Sigmoid colon (tissue), 7 donors: ENCODE measurements around the gene LRP1B. TPM values are rescaled to one million over a fixed set of nuclear protein-coding genes. Genes with fewer than 3 reads are reported as not detected.

Experiments
- DNase-seq: peaks from one replicate; pipeline ENCODE4 v3.0.0-alpha.2; 2019
- H3K27ac ChIP-seq, 4 donors: fragments of 200-600 bp; sonication (generic); one replicate each; pipeline ENCODE4 v1.5.1; 2016 to 2019; ENCODE audit warnings: mild to moderate bottlenecking in 1 of 4
- H3K27me3 ChIP-seq, 3 donors: fragments of 200-600 bp; sonication (generic); one replicate each; pipeline ENCODE4 v1.5.1; 2019; ENCODE audit warnings: mild to moderate bottlenecking in 1 of 3
- H3K36me3 ChIP-seq, 4 donors: fragments of 200-600 bp; sonication (generic); one replicate each; pipeline ENCODE4 v1.5.1; 2016 to 2019
- H3K4me1 ChIP-seq, 4 donors: fragments of 200-600 bp; sonication (generic); one replicate each; pipeline ENCODE4 v1.5.1; 2017 to 2019
- H3K4me3 ChIP-seq, 4 donors: fragments of 200-600 bp; sonication (generic); one replicate each; pipeline ENCODE4 v1.5.1; 2017 to 2019; ENCODE audit warnings: mild to moderate bottlenecking in 2 of 4, moderate library complexity in 1 of 4
- H3K9me3 ChIP-seq, 4 donors: fragments of 200-600 bp in 3 of 4; sonication (generic) in 3 of 4; one replicate each; pipeline versions ENCODE4 v1.5.1 to v1.6.1; 2013 to 2019
- EP300 ChIP-seq, 4 donors: sonication (generic); formaldehyde crosslinking; IDR thresholded peaks; one replicate each; pipeline ENCODE4 v1.6.1; 2017; ENCODE audit warnings: antibody characterized with exemption in 4 of 4
- POLR2A ChIP-seq, 2 donors: fragments of 450-650 bp; IDR thresholded peaks; one replicate each; pipeline ENCODE4 v1.6.1; 2016; ENCODE audit warnings: antibody characterized with exemption in 2 of 2, mild to moderate bottlenecking in 2 of 2, moderate library complexity in 2 of 2
- POLR2AphosphoS5 ChIP-seq, 4 donors: sonication (generic); formaldehyde crosslinking; IDR thresholded peaks; one replicate each; pipeline ENCODE4 v1.6.1; 2017; ENCODE audit warnings: antibody characterized with exemption in 4 of 4
- WGBS, 2 donors: extraction: QIAGEN DNeasy Blood & Tissue Kit; methylation state at CpG; one replicate each; pipeline ENCODE4 v1.1.7; 2013; 5-methylcytosine and 5-hydroxymethylcytosine counted together
- intact Hi-C: fragments of 100-400 bp; cut with DNase I; formaldehyde crosslinking; loops from one replicate; pipeline ENCODE4 v1.15.1; 2023
- polyA plus RNA-seq, 3 donors: library from polyadenylated mRNA; stranded (reverse); fragments of 200-250 nt; gene quantifications; one replicate each; pipeline ENCODE4 v1.2.3, GENCODE V29; 2013
- total RNA-seq, 4 donors: library from RNA; depleted of rRNA; stranded (reverse); fragments of >200 nt; gene quantifications; one replicate each; pipeline ENCODE4 v1.1.0, GENCODE V29; 2016
- TF ChIP-seq, protein P1 (sequence below), 4 experiments: fragments of 450-650 bp in 3 of 4; fragments of 200-600 bp in 1 of 4; IDR thresholded peaks; one replicate each; pipeline ENCODE4 v1.5.1; 2016 to 2019; ENCODE audit warnings: antibody characterized with exemption in 4 of 4, mild to moderate bottlenecking in 3 of 4, moderate library complexity in 2 of 4
- donor health status: healthy with polysubstance abuse.
- donor health status: Bipolar disorder and iron deficiency.
- donor health status: healthy.

The LRP1B gene
- total and polyA plus RNA-seq, 7 donors = 0.06 to 5.1 (median 2.0) TPM; not detected in 1

DNA sequence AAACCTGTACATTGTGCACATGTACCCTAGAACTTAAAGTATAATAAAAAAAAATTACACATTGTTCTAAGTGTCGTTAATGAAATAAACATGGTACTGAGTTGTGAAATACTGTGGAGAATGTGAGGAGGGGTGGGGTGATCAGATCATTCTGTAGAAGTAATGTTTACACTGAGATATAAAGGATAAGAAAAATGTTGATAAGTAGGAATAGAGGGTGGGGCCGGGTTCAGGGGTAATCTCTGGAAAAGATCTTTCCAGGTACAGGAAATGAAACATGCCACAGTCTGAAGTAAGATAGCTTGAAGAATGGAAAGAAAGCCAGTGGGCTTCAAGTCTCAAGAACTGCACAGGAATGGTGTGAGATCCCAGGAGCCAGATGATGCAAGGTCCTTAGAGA, 1482.4 kb downstream of the LRP1B start:
- intact Hi-C loops = no loop called here
- Histone ChIP-seq H3K27ac (no peak overlapping the region), H3K4me3 (no peak overlapping the region), H3K27me3 (no peaks in the 10 kb centered on the region), H3K36me3 (no peaks in the 10 kb centered on the region), H3K9me3 (no peaks in the 10 kb centered on the region), H3K4me1 (no peaks in the 10 kb centered on the region)
- TF ChIP-seq, protein P1, sequence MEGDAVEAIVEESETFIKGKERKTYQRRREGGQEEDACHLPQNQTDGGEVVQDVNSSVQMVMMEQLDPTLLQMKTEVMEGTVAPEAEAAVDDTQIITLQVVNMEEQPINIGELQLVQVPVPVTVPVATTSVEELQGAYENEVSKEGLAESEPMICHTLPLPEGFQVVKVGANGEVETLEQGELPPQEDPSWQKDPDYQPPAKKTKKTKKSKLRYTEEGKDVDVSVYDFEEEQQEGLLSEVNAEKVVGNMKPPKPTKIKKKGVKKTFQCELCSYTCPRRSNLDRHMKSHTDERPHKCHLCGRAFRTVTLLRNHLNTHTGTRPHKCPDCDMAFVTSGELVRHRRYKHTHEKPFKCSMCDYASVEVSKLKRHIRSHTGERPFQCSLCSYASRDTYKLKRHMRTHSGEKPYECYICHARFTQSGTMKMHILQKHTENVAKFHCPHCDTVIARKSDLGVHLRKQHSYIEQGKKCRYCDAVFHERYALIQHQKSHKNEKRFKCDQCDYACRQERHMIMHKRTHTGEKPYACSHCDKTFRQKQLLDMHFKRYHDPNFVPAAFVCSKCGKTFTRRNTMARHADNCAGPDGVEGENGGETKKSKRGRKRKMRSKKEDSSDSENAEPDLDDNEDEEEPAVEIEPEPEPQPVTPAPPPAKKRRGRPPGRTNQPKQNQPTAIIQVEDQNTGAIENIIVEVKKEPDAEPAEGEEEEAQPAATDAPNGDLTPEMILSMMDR (IDR thresholded peaks at IDR 0.05) = no peak
- TF ChIP-seq EP300 (IDR thresholded peaks at IDR 0.05) (no peak), POLR2A (IDR thresholded peaks at IDR 0.05) (no peak), POLR2AphosphoS5 (IDR thresholded peaks at IDR 0.05) (no peak)
- DNase-seq = no peak
- 20 to 77% methylated on average over 2 of the region's 2 CpGs for WGBS, 2 donors

DNA sequence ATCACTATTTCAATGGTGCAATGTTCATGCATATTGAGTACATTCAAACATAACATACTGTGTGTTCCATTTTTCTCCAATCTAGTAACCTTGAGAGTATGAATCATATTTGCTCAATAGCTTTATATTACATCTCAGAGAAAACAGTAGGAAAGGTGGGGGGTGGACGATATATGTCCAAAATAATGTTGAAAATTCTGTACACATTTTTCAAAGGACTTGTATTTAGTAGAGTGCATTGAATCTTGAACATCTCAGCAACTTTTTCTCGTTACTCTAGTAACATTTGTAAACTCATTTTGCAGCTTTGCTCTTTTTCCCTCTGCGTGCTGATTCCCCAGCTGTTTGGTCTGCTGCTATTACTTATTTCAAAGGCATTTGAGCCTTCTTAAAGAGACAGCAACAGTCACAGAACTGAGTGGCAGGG, 1487.0 kb downstream of the LRP1B start:
- DNase-seq = no peak
- Histone ChIP-seq H3K4me1 (no peaks in the 10 kb centered on the region), H3K27me3 (no peaks in the 10 kb centered on the region), H3K9me3 (no peaks in the 10 kb centered on the region), H3K27ac (no peak overlapping the region), H3K36me3 (no peaks in the 10 kb centered on the region), H3K4me3 (no peak overlapping the region)
- intact Hi-C loops = no loop called here
- WGBS, 2 donors = 15 to 50% methylated on average over 3 of the region's 3 CpGs
- TF ChIP-seq, protein P1 (IDR thresholded peaks at IDR 0.05) = no peak
- TF ChIP-seq EP300 (IDR thresholded peaks at IDR 0.05) = no peak
- TF ChIP-seq POLR2AphosphoS5 (IDR thresholded peaks at IDR 0.05) = no peak

DNA sequence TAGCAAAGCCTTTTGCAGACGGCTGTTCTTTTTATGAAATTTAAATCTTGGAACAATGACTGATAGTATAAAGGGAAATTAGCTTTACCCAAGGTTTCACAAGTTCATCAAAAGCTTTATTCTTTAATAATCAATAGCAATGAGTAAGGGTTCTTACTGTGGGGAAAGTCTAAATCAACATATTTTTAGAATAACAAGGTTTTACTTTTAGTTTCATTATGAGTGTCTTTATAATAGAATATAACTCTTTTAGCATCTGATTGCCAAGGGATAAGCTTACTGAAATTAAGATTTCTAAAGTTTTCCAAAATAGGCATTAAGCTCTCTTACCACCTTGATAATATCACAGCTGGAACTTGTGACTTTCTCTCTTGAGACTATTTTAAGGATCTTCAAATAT, 1489.7 kb downstream of the LRP1B start:
- H3K4me1 ChIP-seq = no peaks in the 10 kb centered on the region
- TF ChIP-seq POLR2A (IDR thresholded peaks at IDR 0.05) = no peak
- no peak for TF ChIP-seq EP300 (IDR thresholded peaks at IDR 0.05)
- TF ChIP-seq, protein P1 (IDR thresholded peaks at IDR 0.05) = no peak
- no peak for TF ChIP-seq POLR2AphosphoS5 (IDR thresholded peaks at IDR 0.05)
- no peaks in the 10 kb centered on the region for H3K27me3 ChIP-seq
- H3K27ac ChIP-seq = no peak overlapping the region
- no peak for DNase-seq
- 77 to 85% methylated on average over 1 of the region's 1 CpG for WGBS, 2 donors
- H3K4me3 ChIP-seq = no peak overlapping the region
- intact Hi-C loops = no loop called here
- H3K9me3 ChIP-seq = no peaks in the 10 kb centered on the region
- no peaks in the 10 kb centered on the region for H3K36me3 ChIP-seq

DNA sequence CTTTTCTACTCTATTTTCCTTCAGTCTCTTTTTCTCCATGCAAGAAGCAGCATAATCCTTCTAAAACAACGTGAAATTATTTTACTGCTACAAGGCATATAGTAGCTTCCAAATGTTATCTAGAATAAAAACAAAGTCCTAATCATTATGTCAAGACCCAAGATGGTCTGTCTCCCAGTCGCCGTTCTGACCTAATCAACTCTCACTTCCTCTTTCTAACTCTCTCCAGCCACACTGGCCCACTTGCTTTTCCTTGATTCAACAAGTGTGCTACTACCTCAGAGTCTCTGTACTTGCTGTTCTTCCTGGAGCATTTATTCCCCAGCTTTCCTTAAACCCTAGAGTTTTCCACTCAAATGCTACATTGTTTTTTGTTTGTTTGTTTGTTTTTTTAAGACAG, 1491.2 kb downstream of the LRP1B start:
- Histone ChIP-seq H3K4me3 (no peak overlapping the region), H3K36me3 (no peaks in the 10 kb centered on the region), H3K27me3 (no peaks in the 10 kb centered on the region), H3K9me3 (no peaks in the 10 kb centered on the region), H3K4me1 (no peaks in the 10 kb centered on the region), H3K27ac (no peak overlapping the region)
- 72 to 87% methylated on average over 3 of the region's 3 CpGs for WGBS, 2 donors
- DNase-seq = no peak
- intact Hi-C loops = no loop called here
- TF ChIP-seq EP300 (IDR thresholded peaks at IDR 0.05) (no peak), POLR2AphosphoS5 (IDR thresholded peaks at IDR 0.05) (no peak), POLR2A (IDR thresholded peaks at IDR 0.05) (no peak)
- TF ChIP-seq, protein P1 (IDR thresholded peaks at IDR 0.05) = no peak

DNA sequence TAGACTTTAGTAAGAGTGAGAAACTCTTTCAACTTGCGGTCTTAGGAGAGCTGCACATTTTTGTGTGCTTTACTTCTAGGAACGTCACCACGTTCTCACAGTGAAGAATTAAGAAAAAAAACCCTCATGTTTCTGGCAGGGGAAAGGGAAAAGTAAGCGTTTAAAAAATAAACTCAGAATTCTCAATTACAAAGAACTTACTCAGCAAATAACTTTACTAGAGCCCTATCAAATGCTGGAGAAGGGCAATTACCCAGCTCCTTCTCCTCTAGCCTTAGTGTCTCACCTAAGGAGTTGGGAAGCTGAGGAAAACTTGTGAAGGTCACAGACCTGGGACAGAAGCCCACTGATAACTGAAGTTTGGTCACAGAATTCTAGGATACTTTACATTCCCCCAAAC, 1500.3 kb downstream of the LRP1B start:
- WGBS, 2 donors = 80 to 84% methylated on average over 4 of the region's 4 CpGs
- TF ChIP-seq POLR2AphosphoS5 (IDR thresholded peaks at IDR 0.05) = no peak
- no peak for TF ChIP-seq POLR2A (IDR thresholded peaks at IDR 0.05)
- no peak for TF ChIP-seq EP300 (IDR thresholded peaks at IDR 0.05)
- TF ChIP-seq, protein P1 (IDR thresholded peaks at IDR 0.05) = no peak
- DNase-seq = no peak
- intact Hi-C loops = no loop called here
- Histone ChIP-seq H3K27me3 (no peaks in the 10 kb centered on the region), H3K9me3 (no peaks in the 10 kb centered on the region), H3K4me3 (no peak overlapping the region), H3K4me1 (no peaks in the 10 kb centered on the region), H3K36me3 (no peaks in the 10 kb centered on the region), H3K27ac (no peak overlapping the region)
